HG03139 (cell line): ENCODE measurements around the gene FGB.

Experiments used
- ATAC-seq: cut with Tn5 transposase; IDR thresholded peaks from one replicate; pipeline ENCODE4 v1.9.1; 2021; ENCODE audit not compliant: unreplicated experiment

The FGB gene

GRCh38 chr4:154562697-154563254, at the start of gene FGB:
FGB (plus strand) TSS chr4:154563011; CDS start chr4:154563019, 8 bp downstream.
- no peak for ATAC-seq

GRCh38 chr4:154516318-154517029, 46.3 kb upstream of the FGB start:
- no peak for ATAC-seq

- no peak for ATAC-seq
These were observed 45.2 kb upstream of the FGB start for GRCh38 chr4:154517591-154517990.

GRCh38 chr4:154519214-154519613, 43.6 kb upstream of the FGB start:
- no peak for ATAC-seq

GRCh38 chr4:154521607-154522006, 41.2 kb upstream of the FGB start:
- no peak for ATAC-seq

GRCh38 chr4:154526151-154526550, 36.7 kb upstream of the FGB start:
- no peak for ATAC-seq

DNA sequence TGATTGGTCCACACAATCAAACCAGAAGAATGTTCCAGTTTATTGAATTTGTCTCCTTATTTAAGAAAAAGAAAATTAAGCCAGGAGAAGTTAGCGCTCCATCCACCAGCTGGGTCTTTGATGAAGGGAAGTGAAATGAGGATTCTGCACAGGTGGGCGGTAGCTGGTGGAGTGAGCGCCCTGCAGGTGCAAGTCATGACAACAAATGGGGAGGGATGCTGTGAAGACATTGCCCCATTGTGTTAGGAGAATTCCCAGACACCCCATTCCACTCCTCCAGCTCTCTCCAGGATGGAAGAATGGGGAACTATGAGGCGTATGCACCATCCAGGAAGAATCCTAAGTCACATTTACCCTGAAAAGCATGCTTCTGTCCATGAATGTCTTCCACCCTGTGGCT, 35.5 kb upstream of the FGB start:
- ATAC-seq: no peak

GRCh38 chr4:154528869-154529268, 33.9 kb upstream of the FGB start:
- ATAC-seq: no peak

GRCh38 chr4:154529728-154530519, 32.9 kb upstream of the FGB start:
- ATAC-seq: no peak

DNA sequence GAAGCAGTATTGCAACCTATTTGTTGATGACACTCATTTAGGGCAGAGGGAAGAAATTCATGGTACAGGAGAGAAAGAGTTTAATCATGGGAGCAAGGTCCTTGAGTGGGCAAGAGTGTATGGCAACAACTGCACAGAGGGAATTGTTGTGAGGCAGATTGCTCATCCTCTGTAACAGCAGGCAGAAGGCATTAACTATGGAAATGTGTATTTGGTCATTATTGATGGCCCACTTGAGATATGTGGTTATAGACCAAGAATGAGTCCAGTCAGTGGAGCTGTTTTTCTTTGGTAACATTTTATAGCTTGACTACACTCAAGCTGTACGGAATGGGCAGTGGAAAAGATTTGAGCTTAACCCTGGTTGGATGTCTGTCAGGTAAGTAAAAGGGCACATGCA, 28.5 kb upstream of the FGB start:
- ATAC-seq: no peak

- ATAC-seq: no peak
These were observed 20.4 kb upstream of the FGB start for GRCh38 chr4:154542271-154542879.

DNA sequence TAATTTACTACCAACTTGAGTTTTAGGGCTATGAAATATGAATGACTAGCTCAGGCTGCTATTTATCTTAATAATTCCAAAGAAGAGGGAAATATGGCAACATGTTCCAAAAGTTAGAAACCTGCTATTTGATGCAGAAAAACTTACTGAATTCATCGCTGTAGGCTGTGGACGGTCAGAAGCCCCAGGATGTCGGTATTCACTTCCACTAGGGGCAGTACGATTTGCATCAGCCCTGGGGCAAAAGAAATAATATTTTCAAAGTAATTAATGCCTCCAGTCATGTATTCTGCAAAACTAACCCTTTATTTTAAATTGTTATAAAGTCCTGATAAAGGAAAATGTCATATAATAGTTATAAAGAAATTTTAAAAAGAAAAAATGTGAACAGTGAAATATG, 17.1 kb upstream of the FGB start:
- ATAC-seq: no peak

- ATAC-seq: peak; percentile 98
These were observed 12.7 kb upstream of the FGB start, which contains the start of gene PLRG1 for GRCh38 chr4:154549894-154550790. PLRG1 (minus strand) TSS chr4:154550400; CDS start chr4:154550308, 92 bp downstream.

DNA sequence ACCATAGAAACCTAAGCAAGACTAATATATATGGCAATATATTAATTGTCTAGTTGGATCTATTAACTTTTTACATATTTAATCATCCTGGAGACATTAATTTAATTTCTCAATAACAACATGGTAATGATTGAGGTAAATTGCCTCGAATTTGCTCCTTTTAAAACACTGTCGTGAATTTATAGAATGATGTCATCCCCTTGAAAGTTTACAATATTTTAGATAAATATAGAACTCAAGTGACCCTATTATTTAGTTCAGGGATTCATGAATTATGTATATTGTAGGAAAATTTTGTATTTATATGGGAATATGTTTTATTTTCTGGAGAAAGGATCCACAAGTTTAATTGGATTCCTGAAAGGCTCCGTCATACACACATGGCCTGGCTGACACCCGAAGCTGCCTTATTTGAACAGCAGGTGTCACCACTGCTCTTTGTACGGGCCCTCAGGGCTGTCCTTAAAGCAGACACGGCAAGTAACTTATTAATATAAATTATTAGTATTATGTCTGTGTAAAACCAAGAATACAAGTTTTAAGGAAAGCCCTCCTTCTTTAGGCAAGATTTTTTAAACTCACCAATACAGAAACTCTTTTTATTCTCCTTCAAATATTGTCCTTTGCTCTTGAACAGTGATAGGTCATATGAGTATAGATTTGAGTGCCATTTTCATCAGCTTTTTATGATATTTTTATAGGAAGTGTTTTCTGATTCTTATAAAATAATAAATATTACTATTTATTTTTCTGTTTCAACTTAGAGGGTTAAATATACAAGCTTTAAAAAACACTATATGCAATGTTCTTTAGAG, 10.7 kb upstream of the FGB start:
- peak; percentile 53 for ATAC-seq

- peak; percentile 8 for ATAC-seq
These were observed 3.7 kb upstream of the FGB start for GRCh38 chr4:154559141-154559493.

DNA sequence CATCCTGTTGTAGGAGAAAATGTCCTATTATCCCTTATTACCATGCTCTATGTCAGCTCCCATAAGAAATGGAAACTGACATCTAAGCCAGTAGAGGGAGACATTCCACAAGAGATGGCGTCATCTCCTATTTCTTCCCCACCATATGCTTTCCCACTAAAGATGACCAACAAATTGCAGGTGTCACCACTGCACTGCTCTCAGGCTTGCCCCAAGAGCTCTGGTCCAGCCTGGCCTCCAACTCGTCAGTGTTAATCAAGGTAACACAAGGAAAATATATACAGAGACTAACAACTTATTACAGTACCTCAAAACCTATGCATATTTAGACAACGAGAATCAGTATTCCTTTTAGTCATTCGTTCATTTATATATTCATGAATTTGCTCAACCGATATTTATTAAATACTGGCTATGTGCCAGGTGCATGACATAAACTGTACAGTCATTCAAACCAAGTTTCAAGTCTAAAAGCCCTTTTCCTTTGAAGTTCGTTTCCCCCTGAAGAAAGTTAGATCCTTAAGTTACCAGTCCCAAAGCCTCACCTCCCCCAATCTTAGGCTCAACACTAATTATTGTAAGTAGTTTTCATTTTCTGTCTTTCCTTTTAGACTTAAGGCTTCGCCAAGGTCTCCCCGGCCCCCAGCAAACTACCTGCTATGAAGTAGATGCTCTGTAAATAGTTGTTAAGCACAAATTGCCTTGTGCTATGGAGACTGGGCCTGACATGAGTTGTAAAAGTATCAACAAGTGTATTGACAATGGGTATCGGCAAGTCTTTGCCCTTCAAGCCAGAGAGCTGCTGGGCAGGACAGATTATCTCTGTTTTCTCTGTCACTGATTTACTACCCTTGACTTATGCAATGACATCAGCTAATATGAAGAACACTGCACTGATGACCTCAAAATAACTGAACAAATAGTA, 3.1 kb upstream of the FGB start:
- ATAC-seq: peak; percentile 66

- ATAC-seq: no peak
These were observed 2.4 kb upstream of the FGB start for GRCh38 chr4:154560419-154560801.

- no peak for ATAC-seq
These were observed 2.0 kb upstream of the FGB start for GRCh38 chr4:154560824-154561231.

GRCh38 chr4:154564311-154564710, 1.5 kb downstream of the FGB start:
- ATAC-seq: no peak
